RWPE1 (cell line): ENCODE measurements around the gene MBNL1.
"Not testable (repeated sequence)": the region's sequence is repeated elsewhere in the genome, so short reads cannot be mapped to it uniquely, and the experiment has no call there.

Experiments
- CTCF ChIA-PET: fragments of 350-600 bp; sonication (Branson Sonifier 250); formaldehyde crosslinking; extraction: SDS; loops from one replicate; lab custom pipeline; 2021; lab: Yijun Ruan, JAX
- POLR2A ChIA-PET: fragments of 400-600 bp; formaldehyde crosslinking; extraction: SDS; loops from one replicate; lab custom pipeline; 2020; ENCODE audit warnings: antibody characterized with exemption; ENCODE audit not compliant: low non-redundant PET; lab: Yijun Ruan, JAX
- DNase-seq: peaks from one replicate; pipeline ENCODE4 v3.0.0; 2012; ENCODE audit warnings: low spot score
- H3K27ac ChIP-seq: fragments of 450-650 bp; 2 replicates; pipeline ENCODE4 v1.5.1; 2017
- CTCF ChIP-seq: fragments of 450-650 bp; conservative IDR thresholded peaks from 2 replicates; pipeline ENCODE4 v1.5.1; 2017; ENCODE audit warnings: low read depth, mild to moderate bottlenecking

Gene MBNL1

GRCh38 chr3:152395764-152396163 lies 127.0 kb downstream of the MBNL1 start:
- CTCF ChIA-PET = no interaction called here
- no peak overlapping the region for H3K27ac ChIP-seq
- no peak for DNase-seq
- POLR2A ChIA-PET = no interaction called here
- no peak for TF ChIP-seq CTCF

- no peak overlapping the region for H3K27ac ChIP-seq
- POLR2A ChIA-PET = no interaction called here
- no peak for TF ChIP-seq CTCF
- CTCF ChIA-PET = no interaction called here
- DNase-seq = no peak
These were observed 128.1 kb downstream of the MBNL1 start for GRCh38 chr3:152396867-152397266.

DNA sequence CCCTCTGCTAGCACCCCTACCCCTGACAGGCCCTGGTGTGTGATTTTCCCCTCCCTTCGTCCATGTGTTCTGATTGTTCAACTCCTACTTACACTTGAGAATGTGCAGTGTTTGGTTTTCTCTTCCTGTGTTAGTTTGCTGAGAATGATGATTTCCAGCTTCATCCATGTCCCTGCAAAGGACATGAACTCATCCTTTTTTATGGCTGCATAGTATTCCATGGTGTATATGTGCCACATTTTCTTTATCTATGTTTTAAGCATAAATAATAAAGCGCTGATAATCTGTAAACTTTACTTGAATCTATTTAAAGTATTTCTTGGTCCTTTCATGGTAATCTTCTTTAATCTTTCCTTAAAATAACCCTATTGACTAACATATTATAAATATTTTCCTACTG lies 128.6 kb downstream of the MBNL1 start:
- CTCF ChIA-PET, H3K27ac ChIP-seq, POLR2A ChIA-PET, DNase-seq: not testable (repeated sequence)

DNA sequence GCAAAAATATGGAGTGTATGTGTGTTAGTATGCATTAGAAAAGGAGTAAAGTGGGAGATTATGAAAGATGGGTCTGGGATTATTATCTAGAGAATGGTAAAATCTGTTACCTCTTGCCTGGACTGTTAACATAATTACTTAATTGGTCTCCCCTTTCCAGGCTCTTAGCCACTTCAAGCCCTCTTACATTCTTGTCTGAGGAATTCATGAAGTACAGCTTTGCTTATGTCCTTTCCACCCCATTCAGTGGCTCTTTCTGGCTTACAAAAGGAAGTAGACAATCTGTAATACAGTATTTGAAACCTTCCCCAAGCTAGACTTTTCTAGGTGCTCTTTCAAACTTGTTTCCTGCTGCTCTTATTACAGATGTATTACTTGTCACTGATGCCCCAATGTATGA lies 129.8 kb downstream of the MBNL1 start:
- H3K27ac ChIP-seq = no peak overlapping the region
- POLR2A ChIA-PET = interaction anchor here (0.6 kb wide), 1 partner anchor 12 kb away, joined by 4 read pairs; no protein-coding TSS in a partner anchor
- TF ChIP-seq CTCF = no peak
- no peak for DNase-seq
- CTCF ChIA-PET = interaction anchor here (1.2 kb wide), 1 partner anchor 146 kb away, joined by 4 read pairs; no protein-coding TSS in a partner anchor

- ChIA-PET CTCF (interaction anchor here (0.6 to 1.2 kb wide), 5 partner anchors 11 to 296 kb away, joined by 4 to 5 read pairs (median 4); no protein-coding TSS in a partner anchor), POLR2A (no interaction called here)
- H3K27ac ChIP-seq = no peak overlapping the region
- DNase-seq = no peak
- no peak for TF ChIP-seq CTCF
These were observed 130.6 kb downstream of the MBNL1 start for GRCh38 chr3:152399374-152399773.

- DNase-seq = no peak
- no peak for TF ChIP-seq CTCF
- POLR2A ChIA-PET = no interaction called here
These were observed 132.2 kb downstream of the MBNL1 start for GRCh38 chr3:152400887-152401286.

GRCh38 chr3:152402695-152403451 lies 134.1 kb downstream of the MBNL1 start:
- no peak for DNase-seq
- no peak for TF ChIP-seq CTCF
- ChIA-PET CTCF (no interaction called here), POLR2A (no interaction called here)
- H3K27ac ChIP-seq = no peak overlapping the region

More at GRCh38 chr3:152400887-152401286, 132.2 kb downstream of the MBNL1 start:
- no peak overlapping the region for H3K27ac ChIP-seq
- CTCF ChIA-PET = interaction anchor here (0.6 kb wide), 1 partner anchor 57 kb away, joined by 3 read pairs; no protein-coding TSS in a partner anchor
